GM21528 (cell line): ENCODE results near the gene HSPB1.
"Not testable (repeated sequence)": the region's sequence is repeated elsewhere in the genome, so short reads cannot be mapped to it uniquely, and the experiment has no call there.

Experiments used
- ATAC-seq: cut with Tn5 transposase; IDR thresholded peaks from one replicate; pipeline ENCODE4 v1.9.1; 2021; ENCODE audit warnings: mild to moderate bottlenecking, moderate library complexity; ENCODE audit not compliant: unreplicated experiment, low FRiP score

The HSPB1 gene

DNA sequence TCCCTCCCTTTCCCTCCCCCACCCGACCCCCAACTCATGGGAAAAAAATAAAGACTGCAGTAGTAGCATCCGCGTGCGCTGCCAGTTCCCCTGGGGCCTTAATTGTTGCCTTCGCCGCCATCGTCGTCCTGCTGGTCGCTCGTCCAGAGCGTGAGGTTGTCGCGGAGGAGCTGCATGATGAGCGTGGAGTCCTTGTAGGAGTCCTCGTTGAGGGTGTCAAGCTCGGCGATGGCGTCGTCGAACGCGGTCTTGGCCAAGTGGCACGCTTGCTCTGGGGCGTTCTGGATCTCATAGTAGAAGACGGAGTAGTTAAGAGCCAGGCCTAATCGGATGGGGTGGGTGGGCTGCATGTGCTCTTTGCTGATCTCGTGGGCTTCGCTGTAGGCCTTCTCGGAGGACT, 27.0 kb downstream of the HSPB1 start:
- no peak for ATAC-seq

DNA sequence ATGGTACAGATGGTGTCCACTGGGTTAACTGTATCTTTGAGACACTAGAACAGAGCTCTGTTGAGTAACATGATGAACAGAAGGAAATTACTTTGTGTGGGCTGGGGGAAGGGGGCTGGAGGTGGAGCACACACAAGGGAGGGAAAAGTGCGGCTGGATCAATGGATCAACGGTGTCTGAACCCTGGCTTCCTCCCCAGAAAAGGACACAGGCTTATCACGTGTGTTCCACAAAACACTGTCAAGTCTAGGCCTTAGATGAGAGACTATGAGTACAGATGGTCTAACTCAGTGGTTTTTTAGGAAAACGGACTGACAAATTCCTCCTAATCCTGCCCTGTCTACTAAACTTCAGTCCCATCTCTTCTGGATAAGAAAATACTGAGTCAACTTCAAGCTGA, 27.8 kb downstream of the HSPB1 start:
- no peak for ATAC-seq

- ATAC-seq = no peak
Observed at GRCh38 chr7:76330673-76331072, 28.2 kb downstream of the HSPB1 start.

- no peak for ATAC-seq
Observed at GRCh38 chr7:76332078-76332477, 29.6 kb downstream of the HSPB1 start.

- ATAC-seq = no peak
Observed at GRCh38 chr7:76333511-76334101, 31.1 kb downstream of the HSPB1 start.

- no peak for ATAC-seq
Observed at GRCh38 chr7:76334320-76334967, 32.0 kb downstream of the HSPB1 start.

GRCh38 chr7:76335417-76335816, 32.9 kb downstream of the HSPB1 start:
- ATAC-seq = not testable (repeated sequence)

DNA sequence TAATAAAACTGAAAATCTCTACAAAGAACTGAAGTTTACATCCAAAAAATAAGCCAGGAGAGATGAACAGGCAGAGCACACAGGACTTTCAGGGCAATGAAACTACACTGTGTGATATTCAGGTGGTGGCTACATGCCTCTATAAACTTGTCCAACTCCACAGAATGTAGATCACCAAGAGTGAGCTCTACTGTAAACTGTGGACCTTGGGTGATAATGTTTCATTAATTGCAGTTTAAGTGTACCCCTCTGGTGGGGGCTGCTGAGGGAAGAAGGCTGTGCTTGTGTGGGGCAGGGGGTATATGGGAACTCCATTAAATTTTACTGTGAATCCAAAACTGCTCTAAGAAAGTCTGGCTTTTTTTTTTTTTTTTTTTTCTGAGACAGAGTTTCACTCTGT, 33.6 kb downstream of the HSPB1 start:
- ATAC-seq = no peak

GRCh38 chr7:76337147-76337546, 34.7 kb downstream of the HSPB1 start:
- ATAC-seq = no peak

GRCh38 chr7:76338298-76339084, 36.0 kb downstream of the HSPB1 start:
- no peak for ATAC-seq

- ATAC-seq = no peak
Observed at GRCh38 chr7:76340617-76341131, 38.2 kb downstream of the HSPB1 start.

- ATAC-seq = no peak
Observed at GRCh38 chr7:76342222-76342621, 39.7 kb downstream of the HSPB1 start.

DNA sequence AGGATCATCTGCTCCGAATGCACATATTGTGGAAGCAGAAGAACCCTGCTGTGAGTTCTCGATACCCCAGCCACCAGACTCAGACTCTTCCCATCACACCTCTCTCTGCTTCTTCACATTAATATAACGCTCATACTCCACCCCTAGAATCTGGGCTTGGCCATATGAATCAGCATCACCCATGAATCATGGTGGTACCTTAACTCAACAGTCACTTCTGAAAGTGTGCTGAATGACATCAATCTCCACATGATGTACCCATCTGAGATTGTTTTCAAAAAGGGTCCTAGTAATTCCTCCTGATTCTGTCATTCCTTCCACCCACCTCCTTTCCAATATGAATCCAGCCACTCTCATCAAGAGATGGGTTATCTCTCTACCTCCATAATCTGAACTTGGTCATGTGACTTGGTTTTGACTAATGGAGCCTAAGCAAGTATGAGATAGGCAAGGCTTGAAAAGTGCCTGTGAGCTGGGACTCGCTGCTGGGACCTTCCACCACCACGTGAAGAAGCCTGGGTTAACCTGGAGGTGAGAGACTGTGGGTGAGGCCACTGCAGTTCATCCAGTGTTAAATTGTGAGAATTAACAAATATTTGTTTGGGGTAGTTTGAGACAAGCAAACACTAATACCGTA, 40.9 kb downstream of the HSPB1 start:
- ATAC-seq = no peak

DNA sequence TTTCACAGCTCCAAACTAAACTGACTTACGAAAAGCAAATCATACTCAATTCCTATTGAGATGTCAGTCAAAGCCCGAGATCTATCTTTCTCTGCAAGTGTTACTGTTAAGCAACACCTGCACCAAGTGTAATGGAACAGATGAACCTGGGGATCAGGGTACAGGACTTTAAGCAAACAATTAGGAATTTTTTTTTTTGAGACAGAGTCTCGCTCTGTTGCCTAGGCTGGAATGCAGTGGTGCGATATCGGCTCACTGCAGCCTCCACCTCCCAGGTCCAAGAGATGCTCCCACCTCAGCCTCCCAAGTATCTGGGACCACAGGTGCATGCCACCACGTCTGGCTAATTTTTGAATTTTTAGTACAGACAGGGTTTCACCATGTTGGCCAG, 41.5 kb downstream of the HSPB1 start:
- ATAC-seq = no peak

DNA sequence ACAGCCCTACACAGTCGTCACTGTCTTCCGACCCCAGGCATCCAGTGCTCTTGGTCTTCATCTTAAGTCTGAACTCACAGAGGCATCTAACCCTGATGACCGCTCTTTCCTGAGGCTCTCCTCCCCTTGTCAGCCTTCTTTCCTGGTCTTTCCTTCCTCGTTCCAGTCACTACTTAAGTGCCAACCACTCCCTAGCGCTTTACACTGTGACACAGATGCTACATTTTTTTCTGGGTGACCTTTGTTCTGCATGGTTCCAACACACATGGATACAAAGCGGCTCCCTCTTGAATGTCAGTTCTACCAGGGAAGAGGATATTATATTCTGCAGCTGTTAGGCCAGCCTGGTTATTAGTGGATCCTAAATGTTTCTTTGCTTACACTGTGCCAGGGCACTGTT, 43.6 kb downstream of the HSPB1 start:
- ATAC-seq = no peak

DNA sequence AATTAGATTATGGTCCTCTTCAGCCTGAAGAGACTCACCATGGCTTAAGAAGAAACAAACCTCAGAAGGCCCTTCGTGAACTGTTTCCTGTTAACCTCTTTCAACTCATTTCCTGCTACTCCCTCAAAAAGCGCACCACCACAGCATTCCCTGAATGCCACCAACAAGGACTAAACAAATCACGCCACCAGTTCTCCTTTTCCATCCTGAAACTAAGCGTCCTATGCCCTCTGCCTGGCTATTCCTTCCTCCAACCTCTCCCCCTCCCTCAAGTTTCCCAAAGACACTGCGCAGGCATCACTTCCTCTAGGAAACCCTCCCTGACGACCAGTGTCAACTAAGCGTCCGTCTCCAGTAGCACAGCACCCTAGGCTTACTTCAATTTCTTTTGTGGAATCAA, 44.3 kb downstream of the HSPB1 start:
- ATAC-seq = no peak

DNA sequence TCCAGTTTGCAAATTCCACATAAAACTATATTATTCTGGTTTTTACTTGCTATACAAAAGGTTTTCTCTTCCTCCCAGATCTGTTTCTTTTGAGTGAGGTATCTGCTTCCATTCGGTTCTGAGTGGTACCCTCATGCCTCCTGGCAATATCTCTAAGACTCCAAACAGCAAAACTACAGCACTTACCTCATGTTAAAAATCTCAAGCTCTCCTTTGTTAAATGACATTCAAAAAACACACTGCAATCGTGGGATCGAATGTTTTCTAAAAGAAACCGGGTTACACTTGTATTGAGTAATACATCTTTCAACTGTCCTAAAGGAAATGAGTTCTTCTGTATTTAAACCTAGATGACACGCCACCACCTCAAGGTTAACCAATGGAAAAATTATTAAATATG, 45.2 kb downstream of the HSPB1 start:
- no peak for ATAC-seq

GRCh38 chr7:76349313-76349885, 46.9 kb downstream of the HSPB1 start:
- no peak for ATAC-seq

- no peak for ATAC-seq
Observed at GRCh38 chr7:76351372-76351771, 48.9 kb downstream of the HSPB1 start.

DNA sequence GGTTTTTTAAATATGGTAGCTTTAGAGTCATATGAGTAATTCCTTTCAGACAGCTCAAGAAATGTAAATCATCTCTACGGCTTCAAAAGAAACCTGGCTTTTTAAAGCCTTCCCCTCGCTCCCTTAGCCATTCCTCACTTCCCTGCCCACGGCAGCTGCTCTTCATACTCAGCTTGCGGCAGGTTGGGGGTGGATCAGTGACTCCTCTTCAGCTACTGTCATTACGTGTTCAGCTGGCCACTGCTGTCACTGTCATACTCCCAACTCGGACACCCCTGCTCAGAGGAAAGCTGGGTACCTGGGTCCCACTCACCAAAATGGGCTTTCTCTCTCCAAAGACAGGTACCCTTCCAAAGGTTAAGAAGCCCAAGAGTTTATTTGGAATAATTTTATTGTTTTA, 49.7 kb downstream of the HSPB1 start:
- no peak for ATAC-seq

DNA sequence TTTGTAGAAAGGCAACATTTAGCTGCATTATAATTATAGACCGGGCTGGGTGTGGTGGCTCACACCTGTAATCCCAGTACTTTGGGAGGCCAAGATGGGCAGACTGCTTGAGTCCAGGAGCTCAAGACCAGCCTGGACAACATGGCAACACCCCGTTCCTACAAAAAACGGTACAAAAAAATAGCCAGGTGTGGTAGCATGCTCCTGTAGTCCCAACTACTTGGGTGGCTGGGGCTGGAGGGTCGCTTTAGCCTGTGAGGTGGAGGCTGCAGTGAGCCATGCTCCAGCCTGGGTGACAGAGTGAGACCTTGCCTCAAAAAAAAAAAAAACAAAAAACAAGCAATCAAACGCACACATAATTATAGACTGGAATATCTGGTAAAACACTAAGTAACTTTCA, 51.3 kb downstream of the HSPB1 start:
- no peak for ATAC-seq
